A549 (cell line): ENCODE measurements around the gene NELFCD. TPM values are rescaled to one million over a fixed set of nuclear protein-coding genes. Genes with fewer than 3 reads are reported as not detected.
A peak's percentile ranks its signal among the peaks of the same experiment; 100 is the strongest.

ENCODE experiments used
- ATAC-seq, 2 experiments: fragments of 200-7000 bp in 1 of 2; fragments of >200 bp in 1 of 2; cut with Nextera tagmentation in 1 of 2; cut with Tn5 transposase in 1 of 2; 3 replicates each; pipeline versions ENCODE4 v1.8.0 to v1.9.1; 2018 to 2020; ENCODE audit warnings: mild to moderate bottlenecking in 1 of 2, moderate library complexity in 1 of 2
- CTCF ChIA-PET: fragments of 300-600 bp; sonication (Branson Sonifier 250); formaldehyde crosslinking; extraction: SDS; loops from one replicate; lab custom pipeline; 2021; ENCODE audit warnings: antibody characterized with exemption, inconsistent platforms; lab: Yijun Ruan, JAX
- POLR2A ChIA-PET: fragments of 350-600 bp; formaldehyde crosslinking; extraction: SDS; loops from one replicate; lab custom pipeline; 2021; ENCODE audit warnings: antibody characterized with exemption, inconsistent platforms; lab: Yijun Ruan, JAX
- DNase-seq, 2 experiments: peaks; one replicate each; pipeline versions ENCODE4 v3.0.0 to v3.0.0-alpha.2; 2011 to 2016; ENCODE audit warnings: low read depth in 1 of 2, low spot score in 1 of 2
- FAIRE-seq: peaks from 2 replicates; lab custom pipeline; 2011; peaks lifted over from hg19 to GRCh38; lab: Jason Lieb, UNC
- H3K27ac ChIP-seq, 2 experiments: fragments of >200 bp; sonication (Bioruptor Twin); formaldehyde crosslinking; 3 replicates each; pipeline ENCODE4 v1.5.1; 2016 to 2017
- H3K4me1 ChIP-seq: fragments of >200 bp; sonication (Bioruptor Twin); formaldehyde crosslinking; 3 replicates; pipeline ENCODE4 v1.6.1; 2016
- H3K4me2 ChIP-seq: fragments of >200 bp; sonication (Bioruptor Twin); formaldehyde crosslinking; 3 replicates; pipeline ENCODE4 v1.6.1; 2016
- H3K4me3 ChIP-seq: fragments of >200 bp; sonication (Bioruptor Twin); formaldehyde crosslinking; 3 replicates; pipeline ENCODE4 v1.5.1; 2016
- H3K9me3 ChIP-seq: fragments of >200 bp; sonication (Bioruptor Twin); formaldehyde crosslinking; 3 replicates; pipeline ENCODE4 v1.6.1; 2016
- BHLHE40 ChIP-seq: IDR thresholded peaks from 2 replicates; pipeline ENCODE4 v1.6.1; 2012; ENCODE audit warnings: low read depth, low read length, inconsistent platforms
- CHD4 ChIP-seq: fragments of 200-600 bp; sonication (generic); IDR thresholded peaks from 2 replicates; pipeline ENCODE4 v1.6.1; 2016; ENCODE audit warnings: antibody characterized with exemption, mild to moderate bottlenecking, borderline replicate concordance
- CTCF ChIP-seq: fragments of >200 bp; sonication (Bioruptor Twin); formaldehyde crosslinking; IDR thresholded peaks from 3 replicates; pipeline ENCODE4 v1.5.1; 2016
- EHF ChIP-seq: fragments of 250-450 bp; sonication (Bioruptor Pico); IDR thresholded peaks from 2 replicates; pipeline ENCODE4 v1.5.0; 2020; ENCODE audit warnings: mild to moderate bottlenecking
- ELK1 ChIP-seq: fragments of 150-350 bp; IDR thresholded peaks from 2 replicates; pipeline ENCODE4 v1.6.1; 2014; ENCODE audit warnings: low read depth, mild to moderate bottlenecking, low read length
- ESRRA ChIP-seq: fragments of 150-350 bp; IDR thresholded peaks from 2 replicates; pipeline ENCODE4 v1.6.1; 2014; ENCODE audit warnings: mild to moderate bottlenecking, low read length, borderline replicate concordance
- FOSL2 ChIP-seq, 2 experiments: fragments of 450-650 bp in 1 of 2; fragments of >200 bp in 1 of 2; sonication (Bioruptor Twin) in 1 of 2; formaldehyde crosslinking; IDR thresholded peaks; 2 replicates each; pipeline versions ENCODE4 v1.5.0 to v1.6.1; 2016 to 2020; ENCODE audit warnings: mild to moderate bottlenecking in 1 of 2, moderate library complexity in 1 of 2
- FOXS1 ChIP-seq: fragments of 250-450 bp; sonication (Bioruptor Pico); IDR thresholded peaks from 2 replicates; pipeline ENCODE4 v1.5.0; 2020; ENCODE audit warnings: mild to moderate bottlenecking, moderate library complexity
- GATA3 ChIP-seq: IDR thresholded peaks from 2 replicates; pipeline ENCODE4 v1.6.1; 2012; ENCODE audit warnings: borderline replicate concordance
- HDAC2 ChIP-seq: fragments of 200-600 bp; sonication (generic); IDR thresholded peaks from 2 replicates; pipeline ENCODE4 v1.6.1; 2016
- HES2 ChIP-seq: fragments of >200 bp; sonication (Bioruptor Twin); formaldehyde crosslinking; IDR thresholded peaks from 2 replicates; pipeline ENCODE4 v1.6.1; 2016
- HEYL ChIP-seq: fragments of 250-450 bp; sonication (Bioruptor Pico); IDR thresholded peaks from 2 replicates; pipeline ENCODE4 v1.8.0; 2021; ENCODE audit warnings: mild to moderate bottlenecking, moderate library complexity
- HOXB13 ChIP-seq: fragments of 250-450 bp; sonication (Bioruptor Pico); IDR thresholded peaks from 2 replicates; pipeline ENCODE4 v1.5.0; 2020; ENCODE audit warnings: low read depth, mild to moderate bottlenecking, moderate library complexity
- HOXB5 ChIP-seq: fragments of 250-450 bp; sonication (Bioruptor Pico); IDR thresholded peaks from 2 replicates; pipeline ENCODE4 v1.5.0; 2020; ENCODE audit warnings: mild to moderate bottlenecking, moderate library complexity
- JUN ChIP-seq, 2 experiments: fragments of >200 bp; sonication (Bioruptor Twin); formaldehyde crosslinking; IDR thresholded peaks; 2 replicates in 1 of 2; 3 replicates in 1 of 2; pipeline ENCODE4 v1.6.1; 2016 to 2017
- JUNB ChIP-seq: fragments of >200 bp; sonication (Bioruptor Twin); formaldehyde crosslinking; IDR thresholded peaks from 2 replicates; pipeline ENCODE4 v1.6.1; 2016
- KDM1A ChIP-seq: fragments of 200-600 bp; sonication (generic); IDR thresholded peaks from 2 replicates; pipeline ENCODE4 v1.6.1; 2016; ENCODE audit warnings: low read depth, mild to moderate bottlenecking
- KDM5A ChIP-seq: fragments of 200-600 bp; sonication (generic); IDR thresholded peaks from 2 replicates; pipeline ENCODE4 v1.6.1; 2016; ENCODE audit warnings: antibody characterized with exemption, mild to moderate bottlenecking
- MAFK ChIP-seq: fragments of 450-650 bp; IDR thresholded peaks from 2 replicates; pipeline ENCODE4 v1.6.1; 2014; ENCODE audit not compliant: partially characterized antibody
- PHF8 ChIP-seq: fragments of 200-600 bp; sonication (generic); IDR thresholded peaks from 2 replicates; pipeline ENCODE4 v1.6.1; 2016; ENCODE audit warnings: low read depth, mild to moderate bottlenecking, antibody characterized with exemption, moderate library complexity, borderline replicate concordance
- RARB ChIP-seq: fragments of 250-450 bp; sonication (Bioruptor Pico); IDR thresholded peaks from 2 replicates; pipeline ENCODE4 v1.8.0; 2021; ENCODE audit warnings: mild to moderate bottlenecking, moderate library complexity
- RCOR1 ChIP-seq: fragments of 150-350 bp; IDR thresholded peaks from 2 replicates; pipeline ENCODE4 v1.6.1; 2014; ENCODE audit warnings: antibody characterized with exemption, low read length, low read depth
- RFX5 ChIP-seq: fragments of 450-650 bp; IDR thresholded peaks from 2 replicates; pipeline ENCODE4 v1.7.1; 2014; ENCODE audit warnings: antibody characterized with exemption, mild to moderate bottlenecking, moderate library complexity
- TFCP2L1 ChIP-seq: fragments of 250-450 bp; sonication (Bioruptor Pico); IDR thresholded peaks from 2 replicates; pipeline ENCODE4 v1.5.0; 2021; ENCODE audit warnings: mild to moderate bottlenecking
- TP53 ChIP-seq: fragments of 250-450 bp; sonication (Bioruptor Pico); IDR thresholded peaks from 2 replicates; pipeline ENCODE4 v1.5.0; 2021; ENCODE audit warnings: mild to moderate bottlenecking, moderate library complexity
- ZNF302 ChIP-seq: fragments of 250-450 bp; sonication (Bioruptor Pico); IDR thresholded peaks from 2 replicates; pipeline ENCODE4 v1.9.0; 2021; ENCODE audit warnings: inconsistent platforms, mild to moderate bottlenecking, moderate library complexity
- WGBS: methylation state at CpG from one replicate; pipeline ENCODE4 v1.1.6; 2017; ENCODE audit errors: missing lambda C conversion rate; 5-methylcytosine and 5-hydroxymethylcytosine counted together
- polyA plus RNA-seq, 4 experiments: library from polyadenylated mRNA; depleted of rRNA in 3 of 4; stranded (reverse); fragments of >200 nt; fragmentation: RNase III in 1 of 4; extraction: RNeasy Plus Mini Kit Qiagen cat#74134 plus additional on column Dnase treatment in 1 of 4; gene quantifications; 2 replicates in 3 of 4; 3 replicates in 1 of 4; pipeline ENCODE4 v1.2.3, GENCODE V29; 2011 to 2017
- TF ChIP-seq, protein P1 (sequence below): IDR thresholded peaks from 2 replicates; pipeline ENCODE4 v1.6.1; 2012; ENCODE audit warnings: low read depth, borderline replicate concordance
- TF ChIP-seq, protein P2 (sequence below): fragments of 250-450 bp; sonication (Bioruptor Pico); IDR thresholded peaks from 2 replicates; pipeline ENCODE4 v1.5.0; 2020; ENCODE audit warnings: low read depth, mild to moderate bottlenecking, moderate library complexity
- TF ChIP-seq, protein P3 (sequence below): fragments of 450-650 bp; IDR thresholded peaks from 2 replicates; pipeline ENCODE4 v1.6.1; 2014; ENCODE audit warnings: antibody characterized with exemption

NELFCD gene
- polyA plus RNA-seq, 2 of the 4 experiments (the other 2 are of a cell fraction), result 58.8 to 74.0 TPM

- TF ChIP-seq, protein P1, sequence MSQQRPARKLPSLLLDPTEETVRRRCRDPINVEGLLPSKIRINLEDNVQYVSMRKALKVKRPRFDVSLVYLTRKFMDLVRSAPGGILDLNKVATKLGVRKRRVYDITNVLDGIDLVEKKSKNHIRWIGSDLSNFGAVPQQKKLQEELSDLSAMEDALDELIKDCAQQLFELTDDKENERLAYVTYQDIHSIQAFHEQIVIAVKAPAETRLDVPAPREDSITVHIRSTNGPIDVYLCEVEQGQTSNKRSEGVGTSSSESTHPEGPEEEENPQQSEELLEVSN, result peak; percentile 38
- 0 out of 2 replicates have a peak, but pooled peaks have one; percentile 29 for TF ChIP-seq FOXS1
- TF ChIP-seq JUN (IDR thresholded peaks at IDR 0.05), result peak; percentile 74 to 93; a peak in 4 of 5 replicates
- 0 out of 2 replicates have a peak, but pooled peaks have one; percentile 50 for TF ChIP-seq HDAC2
- TF ChIP-seq ESRRA, result no peak
- TF ChIP-seq ZNF302 (CRISPR knock-in tag), result no peak
- peak; percentile 85; the same call in 1 of the 2 replicates for TF ChIP-seq TFCP2L1 (CRISPR knock-in tag)
- TF ChIP-seq GATA3, result no peak
- TF ChIP-seq HOXB5 (CRISPR knock-in tag), result peak; percentile 85
- no peak for TF ChIP-seq JUNB
- peak; percentile 96 for TF ChIP-seq HOXB13 (CRISPR knock-in tag)
- peak; percentile 85 for TF ChIP-seq PHF8
- no peak for TF ChIP-seq CHD4
- TF ChIP-seq, protein P2, sequence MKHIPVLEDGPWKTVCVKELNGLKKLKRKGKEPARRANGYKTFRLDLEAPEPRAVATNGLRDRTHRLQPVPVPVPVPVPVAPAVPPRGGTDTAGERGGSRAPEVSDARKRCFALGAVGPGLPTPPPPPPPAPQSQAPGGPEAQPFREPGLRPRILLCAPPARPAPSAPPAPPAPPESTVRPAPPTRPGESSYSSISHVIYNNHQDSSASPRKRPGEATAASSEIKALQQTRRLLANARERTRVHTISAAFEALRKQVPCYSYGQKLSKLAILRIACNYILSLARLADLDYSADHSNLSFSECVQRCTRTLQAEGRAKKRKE (CRISPR knock-in tag), result peak; percentile 94
Observed at GRCh38 chr20:59032023-59032712, 51.1 kb downstream of the NELFCD start, which contains the start of gene ATP5F1E (continued).

DNA sequence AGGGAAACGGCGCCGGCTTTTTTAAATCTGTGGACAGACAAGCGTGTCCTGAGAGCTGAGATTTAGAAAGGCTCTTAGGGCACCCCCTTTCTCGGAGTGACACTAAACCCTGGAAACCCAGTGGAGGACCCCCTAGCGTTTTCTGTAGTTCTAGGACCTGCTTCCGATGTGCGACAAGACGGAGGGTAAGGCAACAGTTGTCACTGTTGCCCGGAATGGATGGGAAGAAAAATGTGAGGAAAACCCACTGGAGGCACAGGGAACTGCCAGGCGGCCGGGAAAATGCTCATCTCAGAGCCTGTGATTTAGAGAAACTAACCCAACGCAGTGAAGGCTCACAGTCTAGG, 51.6 kb downstream of the NELFCD start:
- ChIA-PET POLR2A (interaction anchor here (0.8 to 2.9 kb wide), 23 partner anchors 8 to 190 kb away, joined by 3 to 35 read pairs (median 5); partner anchors contain the start of genes NELFCD, PRELID3B and TUBB1), CTCF (interaction anchor here (1.0 to 2.6 kb wide), 8 partner anchors 8 to 423 kb away, joined by 3 to 5 read pairs (median 4); partner anchors contain the start of genes PRELID3B and STX16)
- peak overlapping the region; percentile 82 for H3K4me2 ChIP-seq
- DNase-seq, result peak in 1 of 2 experiments; percentile 46
- H3K9me3 ChIP-seq, result no peaks in the 10 kb centered on the region
- TF ChIP-seq CTCF (no peak), EHF (CRISPR knock-in tag) (no peak), RFX5 (no peak), BHLHE40 (no peak), KDM5A (0 out of 2 replicates have a peak, but pooled peaks have one; percentile 1), HEYL (no peak), HES2 (no peak), HOXB5 (CRISPR knock-in tag) (no peak), ELK1 (no peak), FOSL2 (IDR thresholded peaks at IDR 0.05) (no peak), FOSL2 (CRISPR knock-in tag; IDR thresholded peaks at IDR 0.05) (no peak), TP53 (CRISPR knock-in tag) (0 out of 2 replicates have a peak, but pooled peaks have one; percentile 1), JUN (IDR thresholded peaks at IDR 0.05) (0 out of 5 replicates have a peak, but pooled peaks of 1 of the 2 experiments have one; percentile 13), PHF8 (no peak; the same call in 1 of the 2 replicates), RCOR1 (no peak), MAFK (no peak), KDM1A (no peak), RARB (CRISPR knock-in tag) (no peak)
- TF ChIP-seq, protein P1, result no peak
- TF ChIP-seq, protein P3, sequence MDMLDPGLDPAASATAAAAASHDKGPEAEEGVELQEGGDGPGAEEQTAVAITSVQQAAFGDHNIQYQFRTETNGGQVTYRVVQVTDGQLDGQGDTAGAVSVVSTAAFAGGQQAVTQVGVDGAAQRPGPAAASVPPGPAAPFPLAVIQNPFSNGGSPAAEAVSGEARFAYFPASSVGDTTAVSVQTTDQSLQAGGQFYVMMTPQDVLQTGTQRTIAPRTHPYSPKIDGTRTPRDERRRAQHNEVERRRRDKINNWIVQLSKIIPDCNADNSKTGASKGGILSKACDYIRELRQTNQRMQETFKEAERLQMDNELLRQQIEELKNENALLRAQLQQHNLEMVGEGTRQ, result no peak
- H3K4me3 ChIP-seq, result peak overlapping the region; percentile 70
- H3K27ac ChIP-seq, result peak overlapping the region; percentile 81 to 99
- peaks cover 37% of the 10 kb centered on the region for H3K4me1 ChIP-seq
- peak; percentile 67 to 70 for ATAC-seq
- 3% methylated on average over 9 of the region's 13 CpGs for WGBS
- FAIRE-seq, result no peak
